Measurements from ENCODE around the gene MTURN.
"Not testable (repeated sequence)": the region's sequence is repeated elsewhere in the genome, so short reads cannot be mapped to it uniquely, and the experiment has no call there.

Gene MTURN

GRCh38 chr7:30134611-30135300, at the start of gene MTURN:
Gene MTURN, plus strand, starts transcription at chr7:30134986. Its CDS starts 151 bp downstream, at chr7:30135137.
- Histone ChIP-seq H4K20me1 (peaks cover 0 to 19% (median 0%) of the 10 kb centered on the region in 11 experiments; a peak in 6 of 22 replicates), H3K27ac (peak within 1 kb of the TSS; percentile 42 to 84 (median 59); a peak in 21 of 22 replicates), H3K36me3 (peaks cover 0 to 3% (median 0%) of the 10 kb centered on the region in 11 experiments; a peak in 1 of 22 replicates), H3K9me3 (replicated peaks in 1 of 11) (no peaks in the 10 kb centered on the region), H3K27me3 (peaks cover 13 to 36% (median 32%) of the 10 kb centered on the region in 11 experiments), H3K4me1 (peaks cover 5 to 16% (median 10%) of the 10 kb centered on the region in 10 experiments; a peak in 14 of 20 replicates), H3K9ac (peak within 1 kb of the TSS; percentile 70 to 87 (median 82)), H3K4me2 (peak within 1 kb of the TSS; percentile 90 to 100 (median 96)), H3K4me3 (peak within 1 kb of the TSS; percentile 78 to 98 (median 90))
- TF ChIP-seq Cebpa-rat (IDR thresholded peaks at IDR 0.05): no peak

- H3K27ac ChIP-seq: no peak overlapping the region
- no peak overlapping the region for H3K9ac ChIP-seq
- no peaks in the 10 kb centered on the region for H3K9me3 ChIP-seq (replicated peaks in 1 of 11)
- H3K4me3 ChIP-seq: no peak overlapping the region
- H3K36me3 ChIP-seq: peaks cover 3 to 56% (median 19%) of the 10 kb centered on the region in 11 experiments; a peak in 18 of 22 replicates
- H3K4me2 ChIP-seq: peak overlapping the region in 1 of 11 experiments; percentile 57; a peak in 1 of 22 replicates
- no peaks in the 10 kb centered on the region for H3K27me3 ChIP-seq
- H4K20me1 ChIP-seq: no peaks in the 10 kb centered on the region
- H3K4me1 ChIP-seq: peaks cover 0 to 23% (median 4%) of the 10 kb centered on the region in 10 experiments; a peak in 8 of 20 replicates
- TF ChIP-seq Cebpa-rat (IDR thresholded peaks at IDR 0.05): no peak
Observed at GRCh38 chr7:30086529-30086928, 48.3 kb upstream of the MTURN start.

- no peak overlapping the region for H3K27ac ChIP-seq
- H3K4me1 ChIP-seq: peaks cover 0 to 23% (median 4%) of the 10 kb centered on the region in 10 experiments; a peak in 8 of 20 replicates
- H3K4me2 ChIP-seq: peak overlapping the region in 3 of 11 experiments; percentile 1 to 57 (median 22); a peak in 4 of 22 replicates
- H3K27me3 ChIP-seq: no peaks in the 10 kb centered on the region
- peaks cover under 1 to 52% (median 11%) of the 10 kb centered on the region in 11 experiments; a peak in 18 of 22 replicates for H3K36me3 ChIP-seq
- H3K9me3 ChIP-seq (replicated peaks in 1 of 11): no peaks in the 10 kb centered on the region
- no peak for TF ChIP-seq Cebpa-rat (IDR thresholded peaks at IDR 0.05)
- no peak overlapping the region for H3K9ac ChIP-seq
- H3K4me3 ChIP-seq: no peak overlapping the region
- H4K20me1 ChIP-seq: no peaks in the 10 kb centered on the region
Observed at GRCh38 chr7:30087371-30087770, 47.4 kb upstream of the MTURN start.

- Histone ChIP-seq H3K4me2 (no peak overlapping the region), H4K20me1 (no peaks in the 10 kb centered on the region), H3K27ac (no peak overlapping the region), H3K9me3 (replicated peaks in 1 of 11) (no peaks in the 10 kb centered on the region), H3K27me3 (no peaks in the 10 kb centered on the region), H3K36me3 (peaks cover 0 to 48% (median 10%) of the 10 kb centered on the region in 11 experiments; a peak in 16 of 22 replicates), H3K4me1 (peaks cover 0 to 23% (median 4%) of the 10 kb centered on the region in 10 experiments; a peak in 8 of 20 replicates), H3K9ac (no peak overlapping the region), H3K4me3 (no peak overlapping the region)
- TF ChIP-seq Cebpa-rat (IDR thresholded peaks at IDR 0.05): no peak
Observed at GRCh38 chr7:30088362-30088761, 46.4 kb upstream of the MTURN start.

- H3K27me3 ChIP-seq: no peaks in the 10 kb centered on the region
- H3K27ac ChIP-seq: no peak overlapping the region
- H3K9me3 ChIP-seq (replicated peaks in 1 of 11): peaks cover 0 to 6% (median 0%) of the 10 kb centered on the region in 11 experiments; a peak in 1 of 22 replicates
- H3K36me3 ChIP-seq: peaks cover 0 to 34% (median 13%) of the 10 kb centered on the region in 11 experiments; a peak in 14 of 22 replicates
- no peak for TF ChIP-seq Cebpa-rat (IDR thresholded peaks at IDR 0.05)
- H3K4me2 ChIP-seq: 0 out of 22 replicates have a peak overlapping the region, but pooled peaks of 1 of the 11 experiments have one; percentile 1
- peaks cover 0 to 23% (median 4%) of the 10 kb centered on the region in 10 experiments; a peak in 8 of 20 replicates for H3K4me1 ChIP-seq
- H3K9ac ChIP-seq: no peak overlapping the region
- H4K20me1 ChIP-seq: no peaks in the 10 kb centered on the region
- H3K4me3 ChIP-seq: no peak overlapping the region
Observed at GRCh38 chr7:30090111-30090510, 44.7 kb upstream of the MTURN start.

GRCh38 chr7:30091491-30091912, 43.3 kb upstream of the MTURN start:
- no peaks in the 10 kb centered on the region for H3K27me3 ChIP-seq
- TF ChIP-seq Cebpa-rat (IDR thresholded peaks at IDR 0.05): no peak
- H3K36me3 ChIP-seq: peaks cover 0 to 20% (median 4%) of the 10 kb centered on the region in 11 experiments; a peak in 8 of 22 replicates
- H3K4me2 ChIP-seq: no peak overlapping the region
- no peak overlapping the region for H3K9ac ChIP-seq
- H4K20me1 ChIP-seq: no peaks in the 10 kb centered on the region
- no peak overlapping the region for H3K4me3 ChIP-seq
- no peak overlapping the region for H3K27ac ChIP-seq
- H3K4me1 ChIP-seq: peaks cover 0 to 20% (median 4%) of the 10 kb centered on the region in 10 experiments; a peak in 8 of 20 replicates
- H3K9me3 ChIP-seq (replicated peaks in 1 of 11): peaks cover 0 to 6% (median 0%) of the 10 kb centered on the region in 11 experiments; a peak in 1 of 22 replicates

- no peak for TF ChIP-seq Cebpa-rat (IDR thresholded peaks at IDR 0.05)
Observed at GRCh38 chr7:30091987-30092386, 42.8 kb upstream of the MTURN start.

GRCh38 chr7:30093420-30093952, 41.3 kb upstream of the MTURN start:
- H3K9ac ChIP-seq: no peak overlapping the region
- no peak overlapping the region for H3K4me2 ChIP-seq
- TF ChIP-seq Cebpa-rat (IDR thresholded peaks at IDR 0.05): peak in 3 of 11 experiments; percentile 22 to 67 (median 33); a peak in 4 of 22 replicates
- H3K27me3 ChIP-seq: no peaks in the 10 kb centered on the region
- no peaks in the 10 kb centered on the region for H4K20me1 ChIP-seq
- H3K9me3 ChIP-seq (replicated peaks in 1 of 11): peaks cover 7 to 19% (median 12%) of the 10 kb centered on the region in 11 experiments; a peak in 21 of 22 replicates
- peaks cover 0 to 11% (median 3%) of the 10 kb centered on the region in 10 experiments; a peak in 4 of 20 replicates for H3K4me1 ChIP-seq
- peaks cover 0 to 13% (median 5%) of the 10 kb centered on the region in 11 experiments; a peak in 10 of 22 replicates for H3K36me3 ChIP-seq
- no peak overlapping the region for H3K27ac ChIP-seq
- no peak overlapping the region for H3K4me3 ChIP-seq

More at GRCh38 chr7:30091987-30092386, 42.8 kb upstream of the MTURN start:
- no peak overlapping the region for H3K4me3 ChIP-seq
- H3K27ac ChIP-seq: no peak overlapping the region
- peaks cover 0 to 17% (median 4%) of the 10 kb centered on the region in 10 experiments; a peak in 8 of 20 replicates for H3K4me1 ChIP-seq
- H3K9ac ChIP-seq: no peak overlapping the region
- peaks cover 0 to 6% (median 0%) of the 10 kb centered on the region in 11 experiments; a peak in 5 of 22 replicates for H3K9me3 ChIP-seq (replicated peaks in 1 of 11)
- no peaks in the 10 kb centered on the region for H4K20me1 ChIP-seq
- H3K4me2 ChIP-seq: no peak overlapping the region
- peaks cover 0 to 15% (median 4%) of the 10 kb centered on the region in 11 experiments; a peak in 5 of 22 replicates for H3K36me3 ChIP-seq
- H3K27me3 ChIP-seq: no peaks in the 10 kb centered on the region

- Histone ChIP-seq H3K9me3 (replicated peaks in 1 of 11) (peaks cover 18 to 30% (median 24%) of the 10 kb centered on the region in 11 experiments; a peak in 21 of 22 replicates), H3K36me3 (peaks cover 0 to 20% (median 13%) of the 10 kb centered on the region in 11 experiments; a peak in 13 of 22 replicates)
- H3K4me3 ChIP-seq, H3K27me3 ChIP-seq, H4K20me1 ChIP-seq, H3K27ac ChIP-seq, H3K4me2 ChIP-seq, H3K9ac ChIP-seq, H3K4me1 ChIP-seq: not testable (repeated sequence)
Observed at GRCh38 chr7:30098599-30098998, 36.2 kb upstream of the MTURN start.

Data from BLaER1 treated with 17β-estradiol and CSF1 and Interleukin-3, amounts not matched to agents 10 nM and 100 nM (cell line).